Stomach (tissue), 4 donors: Measurements from ENCODE around the gene LCN12.

Experiments used
- CTCF ChIP-seq, 7 experiments: fragments of 450-650 bp in 4 of 7; fragments of 200-600 bp in 3 of 7; sonication (generic) in 3 of 7; IDR thresholded peaks; one replicate each; pipeline ENCODE4 v1.5.1; 2016 to 2019; ENCODE audit warnings: antibody characterized with exemption in 7 of 7, control low read depth in 2 of 7, mild to moderate bottlenecking in 1 of 7
- POLR2AphosphoS5 ChIP-seq, 3 donors: sonication (generic); formaldehyde crosslinking; IDR thresholded peaks; one replicate each; pipeline ENCODE4 v1.6.1; 2016; ENCODE audit warnings: antibody characterized with exemption in 3 of 3

GRCh38 chr9:136995772-136996311 lies 43.8 kb downstream of the LCN12 start:
- no peak for TF ChIP-seq CTCF (IDR thresholded peaks at IDR 0.05)
- no peak for TF ChIP-seq POLR2AphosphoS5 (IDR thresholded peaks at IDR 0.05)
